Neural cell (in vitro differentiated cells): ENCODE data around the gene TMEM9. TPM values are rescaled to one million over a fixed set of nuclear protein-coding genes. Genes with fewer than 3 reads are reported as not detected.

ENCODE experiments used
- H2AFZ ChIP-seq: fragments of 200-600, 300-800 bp; sonication (generic), shearing (Covaris generic); 2 replicates; pipeline ENCODE4 v1.6.0; 2014; ENCODE audit warnings: low read depth, mild to moderate bottlenecking, antibody characterized with exemption, low read length, moderate library complexity
- H3F3A ChIP-seq: fragments of 200-600 bp; shearing (Covaris generic); 2 replicates; pipeline ENCODE4 v1.6.1; 2016; ENCODE audit warnings: mild to moderate bottlenecking, moderate library complexity, mixed read lengths, antibody characterized with exemption, low read length; ENCODE audit not compliant: insufficient read depth, poor library complexity, severe bottlenecking
- H3K27ac ChIP-seq: fragments of 200-600, 300-800 bp; sonication (generic), shearing (Covaris generic); 2 replicates; pipeline ENCODE4 v1.5.1; 2014; ENCODE audit warnings: mild to moderate bottlenecking, low read length, moderate library complexity
- H3K27me3 ChIP-seq: fragments of 300-800, 200-600 bp; sonication (generic), shearing (Covaris generic); 2 replicates; pipeline ENCODE4 v1.6.0; 2014; ENCODE audit warnings: mild to moderate bottlenecking, low read depth, low read length, moderate library complexity; ENCODE audit not compliant: insufficient read depth
- H3K36me3 ChIP-seq: fragments of 300-800, 200-600 bp; sonication (generic), shearing (Covaris generic); 2 replicates; pipeline ENCODE4 v1.5.1; 2014; ENCODE audit warnings: mild to moderate bottlenecking, antibody characterized with exemption, low read length, moderate library complexity; ENCODE audit not compliant: insufficient read depth
- H3K4me2 ChIP-seq: fragments of 300-800, 200-600 bp; sonication (generic), shearing (Covaris generic); 2 replicates; pipeline ENCODE4 v1.6.0; 2014; ENCODE audit warnings: mild to moderate bottlenecking, low read length
- H3K4me3 ChIP-seq: fragments of 300-800, 200-600 bp; sonication (generic), shearing (Covaris generic); 2 replicates; pipeline ENCODE4 v1.5.1; 2014; ENCODE audit warnings: mild to moderate bottlenecking, low read length, moderate library complexity
- H3K79me2 ChIP-seq: fragments of 200-600 bp; shearing (Covaris generic); replicated peaks from 2 replicates; pipeline ENCODE4 v1.6.0; 2014; ENCODE audit warnings: mild to moderate bottlenecking, low read length, moderate library complexity; ENCODE audit not compliant: insufficient read depth
- H3K9ac ChIP-seq: fragments of 300-800, 200-600 bp; sonication (generic), shearing (Covaris generic); 2 replicates; pipeline ENCODE4 v1.6.1; 2016; ENCODE audit warnings: mild to moderate bottlenecking, low read length, mixed read lengths
- H3K9me2 ChIP-seq: fragments of 200-600 bp; shearing (Covaris generic); 2 replicates; pipeline ENCODE4 v1.6.1; 2016; ENCODE audit warnings: mild to moderate bottlenecking, low read length, mixed read lengths; ENCODE audit not compliant: insufficient read depth
- H3K9me3 ChIP-seq: fragments of 200-600, 300-800 bp; sonication (generic), shearing (Covaris generic); 2 replicates; pipeline ENCODE4 v1.6.1; 2016; ENCODE audit warnings: mild to moderate bottlenecking, mixed run types, low read length, moderate library complexity, mixed read lengths
- H4K20me1 ChIP-seq: fragments of 200-600 bp; shearing (Covaris generic); 2 replicates; pipeline ENCODE4 v1.6.1; 2016; ENCODE audit warnings: mild to moderate bottlenecking, mixed run types; ENCODE audit not compliant: insufficient read depth
- CTCF ChIP-seq: fragments of 450-650 bp; IDR thresholded peaks from 2 replicates; pipeline ENCODE4 v1.5.1; 2014; ENCODE audit warnings: antibody characterized with exemption, mild to moderate bottlenecking, moderate library complexity; ENCODE audit not compliant: poor library complexity, severe bottlenecking
- EP300 ChIP-seq: fragments of 450-650 bp; conservative IDR thresholded peaks from 2 replicates; pipeline ENCODE4 v1.6.1; 2014; ENCODE audit warnings: antibody characterized with exemption, mild to moderate bottlenecking, moderate library complexity; ENCODE audit not compliant: poor library complexity, severe bottlenecking
- EZH2 ChIP-seq: fragments of 200-600, 300-800 bp; shearing (Covaris generic), sonication (generic); IDR thresholded peaks from 2 replicates; pipeline ENCODE4 v1.6.1; 2014; ENCODE audit warnings: antibody characterized with exemption, low read length, borderline replicate concordance, mild to moderate bottlenecking; ENCODE audit not compliant: insufficient read depth, poor library complexity, severe bottlenecking
- MXI1 ChIP-seq: fragments of 450-650 bp; conservative IDR thresholded peaks from 2 replicates; pipeline ENCODE4 v1.6.1; 2014; ENCODE audit warnings: antibody characterized with exemption, mild to moderate bottlenecking; ENCODE audit not compliant: poor library complexity, severe bottlenecking
- POLR2AphosphoS5 ChIP-seq: IDR thresholded peaks from 2 replicates; pipeline ENCODE4 v1.6.1; 2012
- RAD21 ChIP-seq: fragments of 450-650 bp; conservative IDR thresholded peaks from 2 replicates; pipeline ENCODE4 v1.6.1; 2014; ENCODE audit warnings: antibody characterized with exemption, mild to moderate bottlenecking, moderate library complexity
- REST ChIP-seq: IDR thresholded peaks from 2 replicates; pipeline ENCODE4 v1.6.1; 2012; ENCODE audit warnings: borderline replicate concordance
- SMC3 ChIP-seq: fragments of 450-650 bp; conservative IDR thresholded peaks from 2 replicates; pipeline ENCODE4 v1.6.1; 2014; ENCODE audit warnings: antibody characterized with exemption, mild to moderate bottlenecking, moderate library complexity; ENCODE audit not compliant: poor library complexity
- TAF1 ChIP-seq: IDR thresholded peaks from 2 replicates; pipeline ENCODE4 v1.6.1; 2012; ENCODE audit warnings: low read depth
- polyA plus RNA-seq: library from polyadenylated mRNA; depleted of rRNA; stranded (reverse); fragments of >200 nt; gene quantifications from 2 replicates; pipeline ENCODE4 v1.2.3, GENCODE V29; 2014

TMEM9 gene
- polyA plus RNA-seq, 1 donor from 2014 or later = 182 TPM

GRCh38 chr1:201128476-201128875 is 25.8 kb downstream of the TMEM9 start:
- Histone ChIP-seq H3K9ac (no peak overlapping the region), H3K9me2 (no peaks in the 10 kb centered on the region), H3K4me2 (no peak overlapping the region), H4K20me1 (no peaks in the 10 kb centered on the region), H3K27me3 (no peaks in the 10 kb centered on the region), H3F3A (no peaks in the 10 kb centered on the region), H3K27ac (no peak overlapping the region), H3K9me3 (no peaks in the 10 kb centered on the region), H3K4me3 (no peak overlapping the region), H3K36me3 (no peaks in the 10 kb centered on the region), H2AFZ (no peak overlapping the region), H3K79me2 (no peaks in the 10 kb centered on the region)
- TF ChIP-seq TAF1 (no peak), EP300 (no peak), RAD21 (no peak), CTCF (no peak), POLR2AphosphoS5 (no peak), REST (no peak), EZH2 (no peak), SMC3 (no peak), MXI1 (no peak)

GRCh38 chr1:201127755-201128455 is 26.4 kb downstream of the TMEM9 start:
- no peak overlapping the region for H3K4me3 ChIP-seq
- no peaks in the 10 kb centered on the region for H3K9me3 ChIP-seq
- no peaks in the 10 kb centered on the region for H3F3A ChIP-seq
- H3K27ac ChIP-seq = no peak overlapping the region
- no peak overlapping the region for H2AFZ ChIP-seq
- H3K36me3 ChIP-seq = no peaks in the 10 kb centered on the region
- H4K20me1 ChIP-seq = no peaks in the 10 kb centered on the region
- TF ChIP-seq RAD21 (no peak), POLR2AphosphoS5 (no peak), TAF1 (no peak), CTCF (no peak), EZH2 (no peak), MXI1 (no peak), SMC3 (no peak), REST (no peak)
- H3K79me2 ChIP-seq = no peaks in the 10 kb centered on the region
- no peak overlapping the region for H3K9ac ChIP-seq
- no peak overlapping the region for H3K4me2 ChIP-seq
- H3K9me2 ChIP-seq = no peaks in the 10 kb centered on the region
- no peaks in the 10 kb centered on the region for H3K27me3 ChIP-seq
